Activated CD4-positive, alpha-beta T cell treated with anti-CD3 and anti-CD28 coated beads, Interleukin-2, amount 10 ng/mL, durations not matched to agents 24 days and 14 days (primary cell): Measurements from ENCODE around the gene PGS1. TPM values are rescaled to one million over a fixed set of nuclear protein-coding genes. Genes with fewer than 3 reads are reported as not detected.
A peak's percentile ranks its signal among the peaks of the same experiment; 100 is the strongest.

Experiments used
- DNase-seq: peaks from one replicate; pipeline ENCODE4 v3.0.0; 2022
- H3K27ac Mint-ChIP-seq: one replicate; pipeline ENCODE4 v1.8.0; 2022; ENCODE audit warnings: mild to moderate bottlenecking, mixed read lengths
- H3K27me3 Mint-ChIP-seq: one replicate; pipeline ENCODE4 v1.8.0; 2022; ENCODE audit warnings: mixed read lengths
- H3K36me3 Mint-ChIP-seq: one replicate; pipeline ENCODE4 v1.8.0; 2022; ENCODE audit warnings: low read depth, mild to moderate bottlenecking, mixed read lengths
- H3K4me1 Mint-ChIP-seq: one replicate; pipeline ENCODE4 v1.8.0; 2021; ENCODE audit warnings: mixed read lengths
- H3K4me3 Mint-ChIP-seq: one replicate; pipeline ENCODE4 v1.8.0; 2022; ENCODE audit warnings: mild to moderate bottlenecking, moderate library complexity, mixed read lengths
- H3K9me3 Mint-ChIP-seq: one replicate; pipeline ENCODE4 v1.8.0; 2021; ENCODE audit warnings: mixed read lengths
- intact Hi-C: fragments of 100-400 bp; cut with micrococcal nuclease; formaldehyde crosslinking; loops from one replicate; pipeline ENCODE4 v1.15.1; 2023
- total RNA-seq: library from RNA; stranded (reverse); gene quantifications from 2 replicates; pipeline ENCODE4 v1.2.3, GENCODE V29; 2022

Gene PGS1
- total RNA-seq, 1 donor from 2014 or later = 67.8 TPM

DNA sequence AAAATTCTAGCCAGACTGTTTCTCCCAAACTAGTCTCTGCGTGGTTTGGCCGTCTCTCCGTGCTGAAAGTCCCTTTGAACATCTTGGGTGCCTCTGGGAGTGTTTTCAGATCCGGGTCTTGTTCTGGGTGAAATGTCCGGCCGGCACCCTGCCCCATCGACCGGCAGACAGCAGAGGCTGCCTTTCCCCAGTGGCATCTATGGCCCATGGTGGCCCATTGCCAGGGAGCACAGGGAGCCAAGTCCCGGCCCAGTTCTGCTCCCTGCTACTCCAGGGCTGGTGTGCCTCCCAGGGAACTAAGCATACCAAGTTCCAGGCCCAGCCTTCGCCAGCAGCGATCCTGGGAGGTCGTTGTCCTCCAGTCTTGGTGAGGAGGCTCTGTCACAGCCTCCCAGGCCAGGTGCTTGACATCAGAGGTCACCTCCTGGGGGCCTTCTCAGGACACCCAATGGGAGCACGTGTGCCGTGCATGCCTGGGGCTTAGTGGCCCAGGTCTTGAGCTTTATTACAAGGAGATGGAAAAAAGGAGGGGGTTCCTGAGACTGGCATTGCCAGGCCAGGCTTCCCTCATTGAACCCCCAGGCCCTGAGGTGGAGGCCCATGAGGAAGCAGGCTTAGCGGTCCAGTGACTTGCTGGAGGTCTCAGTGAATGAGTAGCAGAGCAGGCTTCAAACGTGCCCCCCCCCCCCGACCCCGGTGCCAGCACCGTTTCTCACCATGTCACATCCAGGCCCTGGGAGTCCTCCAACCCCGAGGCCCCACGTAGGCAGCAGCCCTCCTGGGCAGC, 54.0 kb downstream of the PGS1 start:
- H3K4me3 Mint-ChIP-seq = no peak overlapping the region
- H3K27me3 Mint-ChIP-seq = no peaks in the 10 kb centered on the region
- H3K36me3 Mint-ChIP-seq = peaks cover 14% of the 10 kb centered on the region
- no peaks in the 10 kb centered on the region for H3K4me1 Mint-ChIP-seq
- H3K9me3 Mint-ChIP-seq = no peaks in the 10 kb centered on the region
- DNase-seq = peak; percentile 51
- H3K27ac Mint-ChIP-seq = no peak overlapping the region
- intact Hi-C loops = no loop called here

DNA sequence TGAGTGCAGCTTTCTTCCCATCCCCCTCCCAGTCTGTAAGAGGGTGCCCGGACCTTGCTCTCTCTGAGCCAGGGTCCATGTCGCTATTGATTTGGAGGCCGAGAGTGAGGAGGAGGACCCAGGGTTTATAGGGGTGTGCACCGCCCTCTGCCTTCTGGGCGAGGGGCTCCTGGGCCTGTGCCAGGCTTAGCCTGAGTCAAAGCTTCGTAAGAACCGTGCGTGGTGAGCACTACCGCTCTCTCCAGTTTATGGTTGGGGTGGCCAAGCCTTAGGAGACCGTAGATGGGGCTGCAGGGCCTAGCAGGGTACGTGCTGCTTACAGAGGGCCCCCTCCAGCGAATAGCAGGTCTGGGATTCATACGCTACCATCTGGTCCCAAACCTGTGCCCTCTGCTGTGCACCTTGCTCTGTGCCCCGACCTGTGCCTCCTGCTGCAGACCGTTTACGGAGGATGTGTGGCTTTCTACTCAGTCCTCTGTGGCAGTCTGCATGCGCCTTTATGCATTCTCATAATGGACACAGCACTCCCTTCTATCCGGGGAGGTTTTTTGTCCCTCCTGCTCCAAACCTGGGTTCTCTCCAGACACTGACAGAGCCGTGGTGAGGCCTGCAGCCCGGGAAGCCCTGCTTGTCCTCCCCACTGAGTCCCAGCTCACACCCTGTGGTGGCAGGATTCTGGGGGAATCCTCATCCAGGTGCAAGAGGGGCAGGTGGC, 54.7 kb downstream of the PGS1 start:
- Mint-ChIP-seq H3K27ac (no peak overlapping the region), H3K9me3 (no peaks in the 10 kb centered on the region)

DNA sequence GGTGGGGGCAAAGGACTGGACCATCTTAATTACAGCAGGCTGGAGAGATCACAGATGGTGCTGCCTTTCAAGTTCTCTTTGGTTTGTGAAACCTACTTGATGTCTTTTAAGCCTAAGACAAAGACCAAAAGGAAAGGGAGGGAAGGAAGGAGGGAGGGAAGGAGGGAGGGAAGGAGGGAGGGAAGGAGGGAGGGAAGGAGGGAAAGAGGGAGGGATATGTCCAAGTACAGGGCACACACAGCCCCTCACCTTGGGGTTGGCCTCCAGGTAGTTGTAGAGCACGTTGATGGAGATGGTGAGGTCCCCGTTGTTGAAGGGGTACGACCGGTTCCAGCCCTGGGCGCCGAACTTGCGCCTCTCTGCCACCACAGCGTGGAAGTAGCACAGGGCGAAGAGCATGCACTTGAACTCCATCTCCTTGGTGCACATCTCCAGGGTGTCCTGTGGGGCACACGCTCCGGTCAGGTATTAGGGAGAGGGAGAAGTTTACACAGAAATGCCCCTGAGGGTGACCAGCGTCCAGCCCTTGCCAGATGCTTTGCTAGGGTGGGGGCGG, 55.4 kb downstream of the PGS1 start:
- no peaks in the 10 kb centered on the region for H3K27me3 Mint-ChIP-seq
- intact Hi-C loops = no loop called here
- no peak for DNase-seq
- H3K4me3 Mint-ChIP-seq = no peak overlapping the region
- H3K36me3 Mint-ChIP-seq = peaks cover 11% of the 10 kb centered on the region
- H3K27ac Mint-ChIP-seq = no peak overlapping the region
- no peaks in the 10 kb centered on the region for H3K4me1 Mint-ChIP-seq
- H3K9me3 Mint-ChIP-seq = no peaks in the 10 kb centered on the region

More for the DNA sequence above, 54.7 kb downstream of the PGS1 start:
- Mint-ChIP-seq H3K36me3 (peaks cover 11% of the 10 kb centered on the region), H3K4me1 (no peaks in the 10 kb centered on the region), H3K27me3 (no peaks in the 10 kb centered on the region), H3K4me3 (no peak overlapping the region)
- DNase-seq = peak; percentile 51
- intact Hi-C loops = no loop called here

DNA sequence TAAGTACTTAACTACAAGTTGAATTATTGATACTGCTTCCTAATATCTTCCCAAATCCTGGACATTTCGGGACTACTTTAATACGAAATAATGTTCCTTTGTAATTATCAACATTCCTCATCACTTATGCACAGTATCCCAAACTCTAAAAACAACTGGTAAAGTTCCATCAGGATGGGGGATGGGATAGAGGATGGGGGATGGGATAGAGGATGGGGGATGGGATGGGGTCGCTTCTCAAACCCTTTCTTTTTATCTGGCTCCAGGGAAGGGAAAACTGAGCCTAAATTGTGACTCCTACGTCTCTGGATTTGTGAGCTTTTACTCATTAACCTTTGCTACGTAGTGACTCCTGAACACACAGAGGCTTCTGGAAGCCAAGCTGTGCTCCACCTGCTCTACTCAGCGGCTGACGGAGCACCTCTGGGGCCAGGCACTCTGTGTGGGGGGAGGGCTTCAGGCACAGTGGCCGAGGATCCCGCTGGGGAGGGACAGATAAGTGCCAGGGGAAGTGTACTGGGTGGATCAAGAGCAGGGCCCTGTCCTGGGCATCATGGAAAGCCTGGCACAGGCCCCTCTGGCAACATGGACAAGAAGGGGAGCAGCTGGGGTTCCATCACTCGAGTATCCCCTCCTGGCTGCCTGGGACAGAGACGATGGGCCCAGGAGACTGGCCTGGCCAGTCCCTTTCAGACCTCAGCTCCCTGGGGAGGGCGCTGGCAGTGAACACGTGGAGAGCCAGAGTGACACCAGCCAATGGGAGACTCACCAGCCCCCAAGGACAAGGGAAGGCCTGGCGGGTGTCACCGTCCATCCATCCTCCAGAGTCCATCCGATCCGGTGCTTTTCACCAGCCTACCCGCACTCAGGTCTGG, 56.2 kb downstream of the PGS1 start:
- Mint-ChIP-seq H3K27ac (no peak overlapping the region), H3K4me1 (no peaks in the 10 kb centered on the region), H3K27me3 (no peaks in the 10 kb centered on the region), H3K36me3 (peaks cover 6% of the 10 kb centered on the region), H3K4me3 (no peak overlapping the region), H3K9me3 (no peaks in the 10 kb centered on the region)
- intact Hi-C loops = no loop called here
- no peak for DNase-seq

DNA sequence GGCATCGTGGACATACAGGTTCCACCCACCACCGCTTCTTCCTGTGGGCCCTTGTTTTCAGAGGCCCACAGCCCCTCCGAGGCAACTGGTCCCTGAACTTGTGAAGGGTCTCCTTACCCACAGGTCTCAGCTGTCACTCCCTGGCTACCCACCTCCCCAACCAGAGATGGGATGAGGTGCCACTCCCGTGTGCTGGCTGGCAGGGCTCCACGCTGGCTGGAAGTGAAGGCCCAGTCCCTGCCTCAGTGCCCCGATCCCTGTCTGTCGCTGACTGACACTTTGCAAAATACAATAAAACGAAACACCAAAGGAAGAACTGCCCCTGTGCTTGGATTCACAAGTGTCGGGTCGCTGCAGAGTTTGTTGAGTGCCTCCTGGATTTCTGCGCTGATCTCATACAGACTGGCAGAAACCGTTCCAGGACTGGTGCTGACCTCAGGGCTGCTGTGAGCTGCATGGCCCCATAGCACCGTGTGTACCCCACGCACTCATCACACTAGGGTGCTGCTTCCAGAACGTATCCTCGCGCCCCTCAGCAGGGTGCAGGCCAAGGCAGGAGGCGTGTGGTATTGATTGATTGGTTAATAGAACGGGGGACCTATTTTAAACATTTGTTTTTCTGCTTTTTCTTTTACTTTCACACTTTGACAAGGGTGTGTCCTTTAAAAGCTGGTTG, 57.0 kb downstream of the PGS1 start:
- H3K4me3 Mint-ChIP-seq = no peak overlapping the region
- H3K36me3 Mint-ChIP-seq = no peaks in the 10 kb centered on the region
- H3K27me3 Mint-ChIP-seq = no peaks in the 10 kb centered on the region
- H3K27ac Mint-ChIP-seq = no peak overlapping the region
- no peaks in the 10 kb centered on the region for H3K9me3 Mint-ChIP-seq
- H3K4me1 Mint-ChIP-seq = no peaks in the 10 kb centered on the region
- DNase-seq = no peak
- intact Hi-C loops = no loop called here

DNA sequence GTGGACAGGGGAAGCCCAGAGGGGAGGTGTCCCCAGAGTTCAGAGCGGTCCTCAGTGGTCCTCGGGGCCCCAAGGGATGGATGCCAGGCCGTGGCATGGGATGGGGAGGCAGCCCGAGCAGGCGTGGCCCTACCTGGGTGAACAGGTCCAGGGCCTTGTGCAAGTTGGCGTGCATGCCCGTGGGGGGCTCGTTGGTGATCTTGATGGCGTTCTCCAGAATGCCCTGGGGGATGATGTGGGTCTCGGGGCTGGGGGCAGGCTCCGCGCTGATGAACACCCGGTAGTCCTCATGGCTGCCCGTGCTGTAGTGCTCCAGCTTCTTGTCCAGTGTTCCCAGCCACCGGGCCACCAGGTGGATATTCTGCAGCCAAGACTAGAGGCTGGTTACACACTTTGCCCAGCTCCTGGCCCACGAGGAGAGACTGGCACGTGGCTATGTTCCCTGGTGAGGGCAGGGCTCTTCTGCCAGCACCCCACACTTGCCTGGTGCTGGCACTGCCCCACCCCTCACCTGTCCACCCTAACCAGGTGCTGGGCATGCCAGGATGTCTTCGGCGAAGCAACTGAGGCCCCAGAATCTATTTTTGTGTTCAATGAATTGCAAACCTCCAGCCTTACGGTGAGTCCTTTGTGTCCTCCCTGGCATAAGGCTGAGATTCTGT, 59.2 kb downstream of the PGS1 start:
- no peak overlapping the region for H3K4me3 Mint-ChIP-seq
- no peaks in the 10 kb centered on the region for H3K27me3 Mint-ChIP-seq
- H3K27ac Mint-ChIP-seq = peak overlapping the region; percentile 45
- no peaks in the 10 kb centered on the region for H3K4me1 Mint-ChIP-seq
- H3K36me3 Mint-ChIP-seq = no peaks in the 10 kb centered on the region
- peak; percentile 56 for DNase-seq
- H3K9me3 Mint-ChIP-seq = no peaks in the 10 kb centered on the region
- intact Hi-C loops = no loop called here

DNA sequence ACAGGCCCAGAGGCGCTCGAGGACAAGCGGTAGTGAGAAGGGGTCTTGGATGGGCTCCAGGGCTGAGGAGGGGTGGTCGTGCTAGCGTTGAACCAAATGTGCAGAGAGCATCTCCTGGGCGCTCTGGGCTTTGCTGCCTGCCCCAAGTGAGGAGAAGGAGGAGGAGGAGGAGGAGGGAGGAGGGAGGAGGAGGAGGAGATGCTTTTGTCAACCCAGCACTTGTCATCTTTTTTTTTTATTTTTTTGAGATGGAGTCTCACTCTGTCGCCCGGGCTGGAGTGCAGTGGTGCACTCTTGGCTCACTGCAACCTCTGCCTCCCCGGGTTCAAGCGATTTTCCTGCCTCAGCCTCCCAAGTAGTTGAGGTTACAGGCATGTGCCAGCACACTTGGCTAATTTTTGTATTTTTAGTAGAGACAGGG, 59.8 kb downstream of the PGS1 start:
- Mint-ChIP-seq H3K4me3 (no peak overlapping the region), H3K27me3 (no peaks in the 10 kb centered on the region), H3K36me3 (no peaks in the 10 kb centered on the region), H3K4me1 (no peaks in the 10 kb centered on the region), H3K9me3 (no peaks in the 10 kb centered on the region), H3K27ac (peak overlapping the region; percentile 45)
- DNase-seq = no peak
- intact Hi-C loops = no loop called here

DNA sequence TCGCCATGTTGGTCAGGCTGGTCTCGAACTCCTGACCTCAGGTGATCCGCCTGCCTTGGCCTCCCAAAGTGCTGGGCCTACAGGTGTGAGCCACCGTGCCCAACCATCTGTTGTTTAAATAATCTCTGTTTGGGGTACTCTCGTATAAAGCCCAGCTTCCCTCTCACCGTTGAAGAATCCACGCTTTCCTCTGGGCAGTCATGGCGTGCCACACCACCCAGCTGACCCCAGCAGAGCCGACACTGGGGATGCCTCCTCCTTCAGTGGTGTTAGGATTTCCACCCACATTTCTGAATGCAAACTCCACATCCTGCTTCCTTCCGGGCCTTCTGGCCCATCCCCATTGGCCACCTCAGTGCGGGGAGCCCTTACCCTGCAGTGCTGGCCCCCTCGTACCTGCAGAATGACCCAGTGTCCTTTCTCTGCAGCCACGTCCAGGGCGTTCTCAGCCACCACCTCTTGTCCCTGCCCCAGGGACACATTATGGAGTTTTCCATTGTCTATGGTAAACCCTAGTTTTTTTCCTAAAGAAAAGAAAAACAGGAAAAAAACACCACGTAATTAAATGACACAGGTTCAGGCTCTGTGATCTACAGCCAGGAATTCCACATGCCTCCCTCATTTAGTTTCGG, 60.4 kb downstream of the PGS1 start:
- H3K9me3 Mint-ChIP-seq = no peaks in the 10 kb centered on the region
- no peak overlapping the region for H3K27ac Mint-ChIP-seq
- no peaks in the 10 kb centered on the region for H3K36me3 Mint-ChIP-seq
- peak; percentile 58 for DNase-seq
- intact Hi-C loops = no loop called here
- H3K4me1 Mint-ChIP-seq = no peaks in the 10 kb centered on the region
- no peak overlapping the region for H3K4me3 Mint-ChIP-seq
- H3K27me3 Mint-ChIP-seq = no peaks in the 10 kb centered on the region

DNA sequence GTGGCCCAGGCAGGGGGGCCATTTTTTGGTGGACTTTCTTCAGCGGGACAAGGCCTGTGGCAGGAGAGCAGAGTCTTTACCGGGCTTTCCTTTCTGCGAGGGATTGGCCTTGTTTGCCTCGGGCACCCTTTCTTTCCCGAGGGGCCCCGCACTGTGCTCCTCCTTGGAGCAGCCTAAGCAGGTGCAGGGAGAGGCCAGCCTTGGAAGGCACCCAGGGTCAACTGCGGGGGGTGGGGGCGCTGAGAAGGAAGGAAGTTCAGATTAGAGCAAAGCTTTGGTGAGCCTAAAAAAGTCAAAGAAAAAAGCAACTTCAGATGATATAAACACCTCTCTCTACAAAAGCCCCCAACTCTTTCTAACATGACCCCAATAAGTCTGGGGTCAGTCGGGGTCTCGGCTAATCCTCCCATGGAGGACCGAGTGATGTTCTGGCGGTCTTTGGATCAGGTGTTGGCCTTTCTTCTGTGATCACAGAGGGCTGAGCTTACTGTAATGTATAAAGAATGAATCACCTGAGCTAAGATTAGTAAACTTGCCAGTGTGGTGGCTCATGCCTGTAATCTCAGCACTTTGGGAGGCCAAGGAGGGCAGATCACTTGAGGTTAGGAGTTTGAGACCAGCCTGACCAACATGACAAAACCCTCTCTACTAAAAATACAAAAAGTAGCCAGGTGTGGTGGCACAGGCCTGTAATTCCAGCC, 63.0 kb downstream of the PGS1 start:
- Mint-ChIP-seq H3K4me1 (no peaks in the 10 kb centered on the region), H3K4me3 (no peak overlapping the region), H3K36me3 (no peaks in the 10 kb centered on the region), H3K9me3 (no peaks in the 10 kb centered on the region), H3K27ac (no peak overlapping the region), H3K27me3 (no peaks in the 10 kb centered on the region)
- DNase-seq = no peak
- intact Hi-C loops = no loop called here

DNA sequence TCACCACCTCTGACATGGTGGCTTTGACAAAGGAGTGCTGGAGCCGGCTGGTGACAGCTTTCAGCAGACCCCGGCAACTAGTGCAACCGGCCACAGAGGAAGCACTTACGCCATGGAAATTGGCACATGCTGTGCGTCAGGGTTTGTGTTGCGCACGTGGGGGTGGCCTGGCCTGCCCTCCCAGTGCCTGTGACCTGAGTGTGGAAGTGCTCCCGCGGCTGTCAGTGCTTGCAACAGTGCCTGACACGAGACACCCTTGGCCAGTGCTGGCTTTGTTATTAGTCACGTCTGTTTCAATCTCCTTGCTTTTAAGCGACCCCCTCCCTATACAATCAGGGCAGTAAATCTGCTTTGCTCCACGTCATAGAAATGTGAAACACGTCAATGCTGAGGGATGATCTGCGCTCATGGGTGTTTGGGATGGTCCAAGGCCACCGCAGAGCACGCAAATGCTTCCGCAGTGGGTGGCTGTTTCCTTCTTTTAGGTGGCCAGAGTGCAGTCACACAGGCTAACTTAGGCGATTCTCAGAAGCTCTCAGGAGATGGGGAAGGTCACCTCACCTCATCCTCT, 64.3 kb downstream of the PGS1 start:
- H3K4me1 Mint-ChIP-seq = no peaks in the 10 kb centered on the region
- H3K36me3 Mint-ChIP-seq = no peaks in the 10 kb centered on the region
- no peak overlapping the region for H3K4me3 Mint-ChIP-seq
- DNase-seq = peak; percentile 52
- H3K27me3 Mint-ChIP-seq = no peaks in the 10 kb centered on the region
- H3K27ac Mint-ChIP-seq = no peak overlapping the region
- intact Hi-C loops = no loop called here
- no peaks in the 10 kb centered on the region for H3K9me3 Mint-ChIP-seq

DNA sequence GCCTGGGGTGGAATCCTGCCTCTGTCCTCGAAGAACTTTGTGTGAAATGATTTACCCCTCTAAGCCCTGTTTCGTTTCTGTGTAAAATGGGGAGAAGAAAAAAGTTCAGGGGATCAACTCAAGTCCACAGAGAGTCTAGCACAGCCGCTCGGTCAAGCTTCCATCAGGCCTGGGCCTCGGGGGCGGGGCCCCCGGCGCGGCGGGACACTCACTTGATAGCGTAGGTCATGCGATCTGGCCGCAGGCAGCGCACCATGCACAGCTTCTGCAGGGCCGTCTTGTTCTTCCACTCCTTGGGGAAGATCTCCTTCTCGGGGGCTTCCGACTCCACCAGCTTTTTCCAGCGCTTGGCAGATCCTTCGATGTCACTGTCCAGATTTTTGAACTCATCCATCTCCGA, 65.9 kb downstream of the PGS1 start:
- DNase-seq = no peak
- Mint-ChIP-seq H3K27me3 (no peaks in the 10 kb centered on the region), H3K9me3 (no peaks in the 10 kb centered on the region), H3K4me1 (peaks cover 3% of the 10 kb centered on the region), H3K36me3 (no peaks in the 10 kb centered on the region), H3K4me3 (no peak overlapping the region), H3K27ac (no peak overlapping the region)
- intact Hi-C loops = no loop called here

DNA sequence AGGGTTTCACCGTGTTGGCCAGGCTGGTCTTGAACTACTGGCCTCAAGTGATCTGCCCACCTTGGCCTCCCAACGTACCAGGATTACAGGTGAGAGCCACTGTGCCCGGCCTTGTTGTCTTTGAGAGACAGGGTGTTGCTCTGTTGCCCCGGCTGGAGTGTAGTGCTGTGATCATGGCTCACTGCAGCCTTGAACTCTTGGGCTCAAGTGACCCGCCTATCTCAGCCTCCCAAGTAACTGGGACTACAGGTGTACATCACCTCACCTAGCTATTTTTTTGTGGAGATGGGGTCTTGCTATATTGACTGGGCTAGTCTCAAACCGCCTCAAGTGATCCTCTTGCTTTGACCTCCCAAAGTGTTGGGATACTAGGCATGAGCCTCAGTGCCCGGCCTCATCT, 68.4 kb downstream of the PGS1 start:
- Mint-ChIP-seq H3K4me3 (no peak overlapping the region), H3K36me3 (no peaks in the 10 kb centered on the region), H3K27ac (no peak overlapping the region), H3K4me1 (peaks cover 3% of the 10 kb centered on the region), H3K27me3 (no peaks in the 10 kb centered on the region), H3K9me3 (no peaks in the 10 kb centered on the region)
- intact Hi-C loops = no loop called here
- DNase-seq = no peak
